DND-41 (cell line): Measurements from ENCODE around the gene RIMKLA.

Experiments used
- ATAC-seq: fragments of 200-7000 bp; cut with Tn5 transposase; 3 replicates; pipeline ENCODE4 v1.9.1; 2021; ENCODE audit warnings: low read depth; ENCODE audit not compliant: insufficient read depth
- DNase-seq: peaks from one replicate; pipeline ENCODE4 v3.0.0-alpha.2; 2020
- H2AFZ ChIP-seq: 2 replicates; pipeline ENCODE4 v1.6.0; 2012; ENCODE audit warnings: low read depth, low read length
- H3K27ac ChIP-seq: 2 replicates; pipeline ENCODE4 v1.5.1; 2012; ENCODE audit warnings: low read length, inconsistent platforms
- H3K27me3 ChIP-seq: fragments of 200-600 bp; sonication (generic); 2 replicates; pipeline ENCODE4 v1.6.0; 2012; ENCODE audit warnings: low read length, mild to moderate bottlenecking, inconsistent platforms; ENCODE audit not compliant: insufficient read depth, poor library complexity
- H3K36me3 ChIP-seq: 2 replicates; pipeline ENCODE4 v1.5.1; 2012; ENCODE audit warnings: low read length, inconsistent platforms; ENCODE audit not compliant: insufficient read depth
- H3K4me1 ChIP-seq: 2 replicates; pipeline ENCODE4 v1.5.1; 2012; ENCODE audit warnings: mild to moderate bottlenecking, low read length; ENCODE audit not compliant: insufficient read depth
- H3K4me2 ChIP-seq: 2 replicates; pipeline ENCODE4 v1.6.0; 2012; ENCODE audit warnings: mild to moderate bottlenecking, moderate library complexity, low read length, inconsistent platforms; ENCODE audit not compliant: insufficient read depth
- H3K4me3 ChIP-seq, 2 experiments: fragments of 200-600 bp in 1 of 2; shearing (Covaris generic) in 1 of 2; 2 replicates each; pipeline ENCODE4 v1.5.1; 2012 to 2016; ENCODE audit warnings: inconsistent platforms in 2 of 2, low read length in 2 of 2, mild to moderate bottlenecking in 2 of 2, low read depth in 1 of 2, moderate library complexity in 1 of 2
- H3K79me2 ChIP-seq: 2 replicates; pipeline ENCODE4 v1.6.0; 2012; ENCODE audit warnings: low read length, inconsistent platforms; ENCODE audit not compliant: insufficient read depth
- H3K9ac ChIP-seq: 2 replicates; pipeline ENCODE4 v1.6.0; 2012; ENCODE audit warnings: low read depth, mild to moderate bottlenecking, inconsistent platforms, low read length, moderate library complexity
- H3K9me3 ChIP-seq: 2 replicates; pipeline ENCODE4 v1.5.1; 2012; ENCODE audit warnings: low read length, moderate library complexity, mild to moderate bottlenecking, inconsistent platforms; ENCODE audit not compliant: insufficient read depth, severe bottlenecking
- H4K20me1 ChIP-seq: 2 replicates; pipeline ENCODE4 v1.6.0; 2012; ENCODE audit warnings: low read length; ENCODE audit not compliant: insufficient read depth
- CTCF ChIP-seq: IDR thresholded peaks from 2 replicates; pipeline ENCODE4 v1.5.1; 2012; ENCODE audit warnings: borderline replicate concordance, low read length, moderate library complexity, mild to moderate bottlenecking; ENCODE audit not compliant: poor library complexity, severe bottlenecking; ENCODE audit errors: extremely low read depth
- EZH2 ChIP-seq: IDR thresholded peaks from 3 replicates; pipeline ENCODE4 v1.6.1; 2012; ENCODE audit warnings: borderline replicate concordance, low read depth, mild to moderate bottlenecking, moderate library complexity, low read length, inconsistent platforms; ENCODE audit not compliant: severe bottlenecking

The RIMKLA gene

GRCh38 chr1:42433369-42433768 is 52.8 kb downstream of the RIMKLA start:
- no peaks in the 10 kb centered on the region for H3K27me3 ChIP-seq
- H3K4me1 ChIP-seq: no peaks in the 10 kb centered on the region
- H3K79me2 ChIP-seq: no peaks in the 10 kb centered on the region
- DNase-seq: no peak
- H3K4me2 ChIP-seq: no peak overlapping the region
- no peak overlapping the region for H2AFZ ChIP-seq
- H3K9ac ChIP-seq: no peak overlapping the region
- no peaks in the 10 kb centered on the region for H3K36me3 ChIP-seq
- H3K9me3 ChIP-seq: no peaks in the 10 kb centered on the region
- TF ChIP-seq EZH2: no peak
- TF ChIP-seq CTCF: no peak
- no peak overlapping the region for H3K27ac ChIP-seq
- H3K4me3 ChIP-seq: no peak overlapping the region
- H4K20me1 ChIP-seq: no peaks in the 10 kb centered on the region
- no peak for ATAC-seq

GRCh38 chr1:42434340-42434739 is 53.7 kb downstream of the RIMKLA start:
- H3K79me2 ChIP-seq: no peaks in the 10 kb centered on the region
- ATAC-seq: no peak
- no peak overlapping the region for H3K27ac ChIP-seq
- no peaks in the 10 kb centered on the region for H3K36me3 ChIP-seq
- no peaks in the 10 kb centered on the region for H3K27me3 ChIP-seq
- DNase-seq: no peak
- TF ChIP-seq EZH2 (no peak), CTCF (no peak)
- H3K9me3 ChIP-seq: no peaks in the 10 kb centered on the region
- no peak overlapping the region for H3K4me2 ChIP-seq
- no peak overlapping the region for H3K4me3 ChIP-seq
- no peak overlapping the region for H3K9ac ChIP-seq
- H4K20me1 ChIP-seq: no peaks in the 10 kb centered on the region
- H3K4me1 ChIP-seq: no peaks in the 10 kb centered on the region
- H2AFZ ChIP-seq: no peak overlapping the region

- TF ChIP-seq EZH2 (no peak), CTCF (no peak)
- Histone ChIP-seq H3K4me3 (no peak overlapping the region), H4K20me1 (no peaks in the 10 kb centered on the region), H3K27me3 (no peaks in the 10 kb centered on the region), H3K79me2 (no peaks in the 10 kb centered on the region), H3K36me3 (no peaks in the 10 kb centered on the region), H3K4me1 (no peaks in the 10 kb centered on the region), H2AFZ (no peak overlapping the region), H3K9me3 (no peaks in the 10 kb centered on the region), H3K9ac (no peak overlapping the region), H3K27ac (no peak overlapping the region), H3K4me2 (no peak overlapping the region)
- DNase-seq: no peak
- ATAC-seq: no peak
Observed at GRCh38 chr1:42439940-42440339, 59.3 kb downstream of the RIMKLA start.

GRCh38 chr1:42442662-42443061 is 62.1 kb downstream of the RIMKLA start:
- H4K20me1 ChIP-seq: no peaks in the 10 kb centered on the region
- no peak for TF ChIP-seq EZH2
- no peak for TF ChIP-seq CTCF
- H2AFZ ChIP-seq: no peak overlapping the region
- H3K4me2 ChIP-seq: no peak overlapping the region
- no peak overlapping the region for H3K4me3 ChIP-seq
- no peak overlapping the region for H3K9ac ChIP-seq
- ATAC-seq: no peak
- no peaks in the 10 kb centered on the region for H3K27me3 ChIP-seq
- H3K27ac ChIP-seq: no peak overlapping the region
- H3K79me2 ChIP-seq: no peaks in the 10 kb centered on the region
- H3K9me3 ChIP-seq: no peaks in the 10 kb centered on the region
- no peak for DNase-seq
- no peaks in the 10 kb centered on the region for H3K4me1 ChIP-seq
- no peaks in the 10 kb centered on the region for H3K36me3 ChIP-seq
